Glutamatergic neuron (in vitro differentiated cells): ENCODE data around the gene ZMYND8. TPM values are rescaled to one million over a fixed set of nuclear protein-coding genes. Genes with fewer than 3 reads are reported as not detected.

Experiments
- DNase-seq: peaks from one replicate; pipeline ENCODE4 v3.0.0; 2022
- H3K27ac Mint-ChIP-seq: one replicate; pipeline ENCODE4 v1.8.0; 2020; ENCODE audit warnings: mild to moderate bottlenecking, mixed read lengths, inconsistent platforms; ENCODE audit not compliant: unreplicated experiment
- H3K27me3 Mint-ChIP-seq: one replicate; pipeline ENCODE4 v1.8.0; 2020; ENCODE audit warnings: mild to moderate bottlenecking, moderate library complexity, mixed read lengths, inconsistent platforms; ENCODE audit not compliant: unreplicated experiment
- H3K36me3 Mint-ChIP-seq: one replicate; pipeline ENCODE4 v1.8.0; 2020; ENCODE audit warnings: mild to moderate bottlenecking, mixed read lengths, inconsistent platforms; ENCODE audit not compliant: unreplicated experiment
- H3K4me1 Mint-ChIP-seq: one replicate; pipeline ENCODE4 v1.8.0; 2020; ENCODE audit warnings: mild to moderate bottlenecking, low read depth, mixed read lengths, inconsistent platforms; ENCODE audit not compliant: unreplicated experiment
- H3K4me3 Mint-ChIP-seq: one replicate; pipeline ENCODE4 v1.8.0; 2020; ENCODE audit warnings: mild to moderate bottlenecking, mixed read lengths, inconsistent platforms; ENCODE audit not compliant: unreplicated experiment
- H3K9me3 Mint-ChIP-seq: one replicate; pipeline ENCODE4 v1.8.0; 2020; ENCODE audit warnings: mild to moderate bottlenecking, moderate library complexity, mixed read lengths, inconsistent platforms; ENCODE audit not compliant: unreplicated experiment
- total RNA-seq: library from RNA; stranded (reverse); fragmentation: NEBNext Ultra II Directional; extraction: Animal tissue kit (Norgen Biotek cat#: 25700); gene quantifications from one replicate; pipeline ENCODE4 v1.2.1, GENCODE V29; 2021; ENCODE audit not compliant: unreplicated experiment
- TF ChIP-seq, protein P1 (sequence below): fragments of 200-600 bp; sonication (generic); IDR thresholded peaks from one replicate; pipeline ENCODE4 v1.5.0; 2021; ENCODE audit not compliant: partially characterized antibody, unreplicated experiment

ZMYND8 gene
- total RNA-seq, 1 donor from 2014 or later: 116 TPM

DNA sequence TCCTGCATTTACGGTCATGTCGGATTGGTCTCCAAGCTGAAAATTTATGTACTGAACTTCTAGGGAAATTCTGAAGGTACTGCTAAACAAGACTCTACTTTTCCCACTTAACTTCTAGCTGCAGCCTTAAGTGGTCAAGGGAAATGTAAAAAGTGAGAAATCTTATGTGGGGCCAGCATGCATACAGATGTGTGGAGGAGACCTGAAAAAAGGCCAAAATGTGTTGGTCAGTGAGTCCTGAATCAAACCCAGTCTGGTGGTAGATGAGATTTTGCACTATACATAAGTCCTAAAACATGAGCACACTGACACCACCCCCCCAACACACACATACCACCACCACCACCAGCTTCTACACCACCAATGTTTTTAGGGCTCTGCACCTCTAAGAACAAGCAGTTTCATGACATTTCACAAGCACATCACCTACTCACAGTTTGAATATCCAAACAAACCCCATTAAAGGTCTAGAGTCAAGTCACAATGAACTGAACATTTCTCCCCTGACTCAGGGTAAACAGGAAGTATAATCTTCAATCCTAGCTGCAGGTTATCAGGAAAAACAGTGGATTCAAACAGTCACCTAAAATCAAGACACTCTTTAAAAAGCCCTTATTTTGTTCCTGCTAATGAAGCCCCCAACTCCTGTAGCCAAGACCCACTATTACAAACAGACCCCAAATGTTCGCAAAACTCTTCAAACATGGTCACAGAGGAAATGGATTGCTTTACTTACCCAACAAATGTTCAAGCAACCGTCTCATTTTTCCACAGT, 1.6 kb downstream of the ZMYND8 start:
- no peak overlapping the region for H3K27ac Mint-ChIP-seq

DNA sequence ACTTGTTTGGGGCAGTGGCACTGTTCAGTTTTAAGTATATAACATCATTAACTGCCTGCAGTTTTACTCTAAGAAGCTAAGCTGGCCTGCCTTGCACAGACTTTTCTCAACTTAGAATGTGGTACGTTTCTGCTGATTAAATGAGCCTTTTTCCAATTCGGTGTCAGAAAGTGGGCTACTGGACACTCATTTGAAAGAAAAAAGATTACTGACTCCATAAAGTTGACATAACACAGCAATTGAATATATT, 2.1 kb downstream of the ZMYND8 start:
- no peak overlapping the region for H3K4me3 Mint-ChIP-seq
- H3K4me1 Mint-ChIP-seq: peaks cover 45% of the 10 kb centered on the region
- TF ChIP-seq, protein P1, sequence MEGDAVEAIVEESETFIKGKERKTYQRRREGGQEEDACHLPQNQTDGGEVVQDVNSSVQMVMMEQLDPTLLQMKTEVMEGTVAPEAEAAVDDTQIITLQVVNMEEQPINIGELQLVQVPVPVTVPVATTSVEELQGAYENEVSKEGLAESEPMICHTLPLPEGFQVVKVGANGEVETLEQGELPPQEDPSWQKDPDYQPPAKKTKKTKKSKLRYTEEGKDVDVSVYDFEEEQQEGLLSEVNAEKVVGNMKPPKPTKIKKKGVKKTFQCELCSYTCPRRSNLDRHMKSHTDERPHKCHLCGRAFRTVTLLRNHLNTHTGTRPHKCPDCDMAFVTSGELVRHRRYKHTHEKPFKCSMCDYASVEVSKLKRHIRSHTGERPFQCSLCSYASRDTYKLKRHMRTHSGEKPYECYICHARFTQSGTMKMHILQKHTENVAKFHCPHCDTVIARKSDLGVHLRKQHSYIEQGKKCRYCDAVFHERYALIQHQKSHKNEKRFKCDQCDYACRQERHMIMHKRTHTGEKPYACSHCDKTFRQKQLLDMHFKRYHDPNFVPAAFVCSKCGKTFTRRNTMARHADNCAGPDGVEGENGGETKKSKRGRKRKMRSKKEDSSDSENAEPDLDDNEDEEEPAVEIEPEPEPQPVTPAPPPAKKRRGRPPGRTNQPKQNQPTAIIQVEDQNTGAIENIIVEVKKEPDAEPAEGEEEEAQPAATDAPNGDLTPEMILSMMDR: no peak
- no peaks in the 10 kb centered on the region for H3K36me3 Mint-ChIP-seq
- peaks cover 14% of the 10 kb centered on the region for H3K9me3 Mint-ChIP-seq
- H3K27ac Mint-ChIP-seq: no peak overlapping the region
- peaks cover 14% of the 10 kb centered on the region for H3K27me3 Mint-ChIP-seq
- no peak for DNase-seq

More for the DNA sequence above, 1.6 kb downstream of the ZMYND8 start:
- Mint-ChIP-seq H3K9me3 (peaks cover 14% of the 10 kb centered on the region), H3K27me3 (peaks cover 14% of the 10 kb centered on the region), H3K4me3 (no peak overlapping the region), H3K36me3 (no peaks in the 10 kb centered on the region), H3K4me1 (peaks cover 50% of the 10 kb centered on the region)
- TF ChIP-seq, protein P1: no peak
- no peak for DNase-seq

DNA sequence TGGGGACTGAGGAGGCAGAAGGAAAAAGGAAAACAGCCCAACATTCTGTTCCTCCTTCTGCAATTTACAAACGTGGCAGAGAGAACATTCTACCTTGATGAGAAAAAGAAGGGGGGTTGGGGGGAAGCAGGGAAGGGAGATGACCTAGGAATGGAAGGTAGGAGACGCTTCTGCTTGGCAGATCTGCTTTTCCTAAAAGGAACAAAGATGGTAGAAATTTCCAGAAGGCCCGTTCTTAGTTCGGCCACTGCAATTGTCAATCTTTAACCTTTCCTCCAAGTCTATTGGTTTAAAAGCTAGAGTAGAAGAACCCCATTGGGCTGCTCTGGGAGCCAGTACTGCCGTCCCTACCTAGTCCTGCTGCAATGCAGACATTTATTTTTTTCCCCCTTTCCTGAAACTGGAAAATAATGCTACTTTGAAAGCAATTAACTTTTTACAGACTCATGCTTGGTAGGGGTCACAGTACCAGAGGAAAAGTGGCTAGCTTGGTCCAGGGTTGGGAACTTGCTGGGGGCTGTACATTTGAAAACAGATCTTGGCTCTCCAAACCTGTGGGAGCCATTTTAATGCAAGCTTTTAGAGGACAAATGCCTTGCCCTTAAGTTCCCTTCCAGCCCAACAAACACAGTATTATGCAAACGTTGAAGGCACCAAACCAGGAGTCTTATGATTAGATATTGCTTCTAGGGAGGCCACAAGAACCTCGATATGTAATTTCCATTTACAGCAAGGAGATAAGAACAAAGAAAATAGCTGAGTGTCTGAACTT, 2.6 kb downstream of the ZMYND8 start:
- no peak for DNase-seq
- Mint-ChIP-seq H3K9me3 (peaks cover 11% of the 10 kb centered on the region), H3K36me3 (no peaks in the 10 kb centered on the region), H3K27ac (no peak overlapping the region), H3K4me3 (no peak overlapping the region), H3K27me3 (peaks cover 9% of the 10 kb centered on the region), H3K4me1 (peaks cover 39% of the 10 kb centered on the region)
- TF ChIP-seq, protein P1: no peak

DNA sequence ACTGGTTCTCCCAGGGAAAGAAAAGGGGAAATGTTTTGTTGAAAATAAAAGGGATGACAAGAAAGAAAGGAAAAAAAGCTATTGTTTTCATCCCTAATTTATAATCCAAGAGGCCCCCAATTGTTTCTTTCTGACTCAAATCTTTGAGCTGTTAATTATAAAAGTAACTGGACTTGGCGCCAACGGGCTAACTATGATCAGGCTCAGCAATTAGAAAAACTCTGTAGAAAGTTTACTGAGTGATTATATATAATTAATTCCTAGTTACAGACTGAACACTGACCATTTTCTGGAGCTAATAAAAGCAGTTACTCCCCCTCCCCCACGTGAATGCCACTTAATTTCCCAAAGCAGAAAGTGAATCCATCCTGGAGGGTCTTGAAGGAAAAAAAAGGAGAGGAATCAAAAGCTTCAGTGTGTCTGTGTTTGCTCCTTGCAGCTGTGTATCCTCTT, 3.2 kb downstream of the ZMYND8 start:
- no peak overlapping the region for H3K4me3 Mint-ChIP-seq
- peaks cover 10% of the 10 kb centered on the region for H3K9me3 Mint-ChIP-seq
- TF ChIP-seq, protein P1: no peak
- no peaks in the 10 kb centered on the region for H3K36me3 Mint-ChIP-seq
- no peak overlapping the region for H3K27ac Mint-ChIP-seq
- DNase-seq: no peak
- H3K27me3 Mint-ChIP-seq: peaks cover 8% of the 10 kb centered on the region
- H3K4me1 Mint-ChIP-seq: peaks cover 33% of the 10 kb centered on the region
